ENCODE results near the gene BEST3.

The BEST3 gene

DNA sequence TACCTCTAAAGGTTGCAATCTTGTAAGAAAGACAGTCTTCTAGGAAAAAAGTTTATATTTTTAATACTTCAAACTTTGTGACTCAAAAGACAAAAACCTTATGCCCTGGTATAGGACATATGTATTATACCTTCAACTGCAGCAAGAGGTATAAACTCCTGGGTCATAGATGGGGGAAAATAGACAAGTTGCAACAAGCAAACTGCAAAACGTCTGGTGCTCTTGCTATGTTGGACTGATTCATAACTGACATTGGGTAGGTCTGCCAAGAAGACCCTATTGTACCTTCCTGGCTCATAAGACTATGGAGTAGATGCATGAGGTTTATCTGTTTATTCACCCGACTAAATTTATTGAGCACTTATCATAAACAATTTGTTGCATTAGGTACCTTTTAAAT is 40.9 kb downstream of the BEST3 start:
- H3K4me3 ChIP-seq (ENCODE audit: insufficient read length, low read depth) = no peak overlapping the region
- H3K9me3 ChIP-seq (ENCODE audit: insufficient read depth, low read length) = no peaks in the 10 kb centered on the region
- no peak for DNase-seq (ENCODE audit: low read depth, low spot score)
- H3K4me1 ChIP-seq (ENCODE audit: insufficient read depth, insufficient read length) = no peaks in the 10 kb centered on the region
- TF ChIP-seq SUZ12 (IDR thresholded peaks at IDR 0.05; ENCODE audit: extremely low read depth, insufficient read depth, insufficient read length) (no peak), YY1 (IDR thresholded peaks at IDR 0.05; ENCODE audit: insufficient read depth, insufficient read length) (no peak), ZNF274 (IDR thresholded peaks at IDR 0.05; ENCODE audit: low read depth, low read length) (no peak)
- H3K9ac ChIP-seq (ENCODE audit: insufficient read length, low read depth) = no peak overlapping the region
- H3K27me3 ChIP-seq (ENCODE audit: insufficient read depth, insufficient read length) = no peaks in the 10 kb centered on the region
- H3K36me3 ChIP-seq (ENCODE audit: insufficient read depth, insufficient read length, low read length) = no peaks in the 10 kb centered on the region

- Histone ChIP-seq H3K4me3 (ENCODE audit: insufficient read length, low read depth) (no peak overlapping the region), H3K27me3 (ENCODE audit: insufficient read depth, insufficient read length) (no peaks in the 10 kb centered on the region), H3K9ac (ENCODE audit: insufficient read length, low read depth) (no peak overlapping the region), H3K9me3 (ENCODE audit: insufficient read depth, low read length) (no peaks in the 10 kb centered on the region), H3K36me3 (ENCODE audit: insufficient read depth, insufficient read length, low read length) (no peaks in the 10 kb centered on the region), H3K4me1 (ENCODE audit: insufficient read depth, insufficient read length) (no peaks in the 10 kb centered on the region)
- TF ChIP-seq ZNF274 (IDR thresholded peaks at IDR 0.05; ENCODE audit: low read depth, low read length) (no peak), YY1 (IDR thresholded peaks at IDR 0.05; ENCODE audit: insufficient read depth, insufficient read length) (no peak), SUZ12 (IDR thresholded peaks at IDR 0.05; ENCODE audit: extremely low read depth, insufficient read depth, insufficient read length) (no peak)
- DNase-seq (ENCODE audit: low read depth, low spot score) = no peak
Measured at GRCh38 chr12:69657376-69658137, 41.5 kb downstream of the BEST3 start.

- H3K9ac ChIP-seq (ENCODE audit: insufficient read length, low read depth) = no peak overlapping the region
- no peaks in the 10 kb centered on the region for H3K4me1 ChIP-seq (ENCODE audit: insufficient read depth, insufficient read length)
- no peak overlapping the region for H3K4me3 ChIP-seq (ENCODE audit: insufficient read length, low read depth)
- H3K27me3 ChIP-seq (ENCODE audit: insufficient read depth, insufficient read length) = no peaks in the 10 kb centered on the region
- DNase-seq (ENCODE audit: low read depth, low spot score) = no peak
- no peaks in the 10 kb centered on the region for H3K9me3 ChIP-seq (ENCODE audit: insufficient read depth, low read length)
- no peak for TF ChIP-seq ZNF274 (IDR thresholded peaks at IDR 0.05; ENCODE audit: low read depth, low read length)
- no peak for TF ChIP-seq YY1 (IDR thresholded peaks at IDR 0.05; ENCODE audit: insufficient read depth, insufficient read length)
- no peak for TF ChIP-seq SUZ12 (IDR thresholded peaks at IDR 0.05; ENCODE audit: extremely low read depth, insufficient read depth, insufficient read length)
- no peaks in the 10 kb centered on the region for H3K36me3 ChIP-seq (ENCODE audit: insufficient read depth, insufficient read length, low read length)
Measured at GRCh38 chr12:69655616-69656340, 43.3 kb downstream of the BEST3 start.

DNA sequence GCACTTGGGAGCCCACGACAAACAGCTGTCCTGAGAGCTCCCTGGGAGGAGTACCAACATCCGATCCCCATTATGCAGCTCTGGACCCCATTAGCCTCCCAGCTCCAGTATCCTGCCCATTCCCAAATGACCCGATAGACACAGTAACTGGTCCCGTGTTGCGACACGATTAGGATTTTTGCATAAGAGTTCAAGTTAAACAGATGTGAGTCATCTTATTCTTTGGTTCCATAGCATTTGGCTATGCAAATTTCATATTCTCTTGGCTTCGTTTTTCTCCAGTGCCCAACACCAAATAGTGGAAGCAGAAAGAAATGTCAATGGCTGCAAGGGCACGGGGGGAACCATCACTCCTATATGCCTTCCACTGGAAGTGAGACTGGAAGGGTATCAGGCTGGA is 45.4 kb downstream of the BEST3 start:
- H3K4me3 ChIP-seq (ENCODE audit: insufficient read length, low read depth) = no peak overlapping the region
- no peak overlapping the region for H3K9ac ChIP-seq (ENCODE audit: insufficient read length, low read depth)
- H3K27me3 ChIP-seq (ENCODE audit: insufficient read depth, insufficient read length) = no peaks in the 10 kb centered on the region
- TF ChIP-seq YY1 (IDR thresholded peaks at IDR 0.05; ENCODE audit: insufficient read depth, insufficient read length) = no peak
- TF ChIP-seq SUZ12 (IDR thresholded peaks at IDR 0.05; ENCODE audit: extremely low read depth, insufficient read depth, insufficient read length) = no peak
- TF ChIP-seq ZNF274 (IDR thresholded peaks at IDR 0.05; ENCODE audit: low read depth, low read length) = no peak
- DNase-seq (ENCODE audit: low read depth, low spot score) = no peak
- no peaks in the 10 kb centered on the region for H3K9me3 ChIP-seq (ENCODE audit: insufficient read depth, low read length)
- no peaks in the 10 kb centered on the region for H3K36me3 ChIP-seq (ENCODE audit: insufficient read depth, insufficient read length, low read length)
- H3K4me1 ChIP-seq (ENCODE audit: insufficient read depth, insufficient read length) = no peaks in the 10 kb centered on the region

DNA sequence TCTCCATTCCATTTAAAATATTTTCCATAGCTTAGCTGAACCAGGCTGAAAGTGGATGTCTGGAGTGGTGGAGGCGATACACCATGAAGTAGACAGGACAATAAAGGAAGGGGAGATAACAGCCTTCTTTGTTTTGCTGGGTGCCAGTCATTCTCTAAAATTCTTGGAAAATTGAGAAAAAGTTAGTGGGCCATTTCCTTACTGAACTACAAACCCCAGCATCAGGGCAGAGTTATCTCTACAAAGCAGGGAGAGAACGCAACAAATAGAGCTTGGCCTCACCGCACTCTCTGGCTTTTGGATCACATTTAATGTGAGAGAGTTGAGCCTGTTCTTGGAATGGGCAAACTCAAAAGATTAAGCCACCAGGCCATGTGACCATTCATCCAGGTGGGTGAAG is 47.2 kb downstream of the BEST3 start:
- no peaks in the 10 kb centered on the region for H3K27me3 ChIP-seq (ENCODE audit: insufficient read depth, insufficient read length)
- no peaks in the 10 kb centered on the region for H3K4me1 ChIP-seq (ENCODE audit: insufficient read depth, insufficient read length)
- DNase-seq (ENCODE audit: low read depth, low spot score) = no peak
- H3K9ac ChIP-seq (ENCODE audit: insufficient read length, low read depth) = no peak overlapping the region
- TF ChIP-seq SUZ12 (IDR thresholded peaks at IDR 0.05; ENCODE audit: extremely low read depth, insufficient read depth, insufficient read length) (no peak), ZNF274 (IDR thresholded peaks at IDR 0.05; ENCODE audit: low read depth, low read length) (no peak), YY1 (IDR thresholded peaks at IDR 0.05; ENCODE audit: insufficient read depth, insufficient read length) (no peak)
- no peaks in the 10 kb centered on the region for H3K9me3 ChIP-seq (ENCODE audit: insufficient read depth, low read length)
- no peak overlapping the region for H3K4me3 ChIP-seq (ENCODE audit: insufficient read length, low read depth)
- H3K36me3 ChIP-seq (ENCODE audit: insufficient read depth, insufficient read length, low read length) = no peaks in the 10 kb centered on the region

DNA sequence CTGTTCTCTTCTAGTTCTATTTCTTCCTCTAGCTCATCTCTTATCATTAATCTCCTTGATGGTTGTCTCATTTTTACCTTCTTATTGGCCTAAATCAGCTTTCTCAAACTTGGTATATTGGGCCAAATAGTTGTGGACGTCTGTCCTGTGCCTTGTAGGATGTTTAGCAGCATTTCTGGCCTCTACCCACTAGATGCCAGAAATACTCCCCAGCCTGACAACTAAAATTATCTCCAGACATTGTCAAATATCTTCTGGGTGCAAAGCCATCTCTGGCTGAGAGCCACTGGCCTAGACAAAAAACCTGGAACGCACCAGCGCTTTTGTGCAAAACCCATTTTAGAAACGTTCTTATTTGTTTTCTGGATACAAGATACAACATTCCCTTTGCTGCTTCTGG is 49.6 kb downstream of the BEST3 start:
- Histone ChIP-seq H3K4me3 (ENCODE audit: insufficient read length, low read depth) (no peak overlapping the region), H3K4me1 (ENCODE audit: insufficient read depth, insufficient read length) (no peaks in the 10 kb centered on the region), H3K27me3 (ENCODE audit: insufficient read depth, insufficient read length) (no peaks in the 10 kb centered on the region), H3K9ac (ENCODE audit: insufficient read length, low read depth) (no peak overlapping the region), H3K9me3 (ENCODE audit: insufficient read depth, low read length) (no peaks in the 10 kb centered on the region), H3K36me3 (ENCODE audit: insufficient read depth, insufficient read length, low read length) (no peaks in the 10 kb centered on the region)
- DNase-seq (ENCODE audit: low read depth, low spot score) = no peak
- no peak for TF ChIP-seq SUZ12 (IDR thresholded peaks at IDR 0.05; ENCODE audit: extremely low read depth, insufficient read depth, insufficient read length)
- TF ChIP-seq ZNF274 (IDR thresholded peaks at IDR 0.05; ENCODE audit: low read depth, low read length) = no peak
- TF ChIP-seq YY1 (IDR thresholded peaks at IDR 0.05; ENCODE audit: insufficient read depth, insufficient read length) = no peak

DNA sequence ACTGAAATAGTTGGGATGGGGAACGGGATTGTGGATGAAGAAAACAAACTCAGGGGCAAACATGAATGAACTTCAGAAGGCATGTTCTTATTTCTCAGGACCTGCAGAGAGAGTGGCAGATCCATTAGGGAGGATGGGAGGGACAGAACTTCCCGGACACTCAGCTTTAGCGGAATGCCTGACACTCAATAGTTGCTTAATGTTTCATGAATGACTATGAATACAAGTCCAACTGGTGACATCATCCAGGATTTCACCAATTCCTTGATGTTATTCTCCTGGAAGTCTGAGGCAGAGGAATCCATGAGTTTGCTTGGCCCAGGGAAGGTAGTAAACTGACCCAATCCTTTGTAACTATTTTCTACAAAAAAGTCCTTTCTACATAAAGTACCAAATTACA is 50.6 kb downstream of the BEST3 start:
- Histone ChIP-seq H3K9me3 (ENCODE audit: insufficient read depth, low read length) (no peaks in the 10 kb centered on the region), H3K27me3 (ENCODE audit: insufficient read depth, insufficient read length) (no peaks in the 10 kb centered on the region), H3K36me3 (ENCODE audit: insufficient read depth, insufficient read length, low read length) (no peaks in the 10 kb centered on the region), H3K4me3 (ENCODE audit: insufficient read length, low read depth) (no peak overlapping the region), H3K4me1 (ENCODE audit: insufficient read depth, insufficient read length) (no peaks in the 10 kb centered on the region), H3K9ac (ENCODE audit: insufficient read length, low read depth) (no peak overlapping the region)
- no peak for DNase-seq (ENCODE audit: low read depth, low spot score)
- TF ChIP-seq SUZ12 (IDR thresholded peaks at IDR 0.05; ENCODE audit: extremely low read depth, insufficient read depth, insufficient read length) (no peak), ZNF274 (IDR thresholded peaks at IDR 0.05; ENCODE audit: low read depth, low read length) (no peak), YY1 (IDR thresholded peaks at IDR 0.05; ENCODE audit: insufficient read depth, insufficient read length) (no peak)

Data from NT2/D1 (cell line).